ENCODE measurements around the gene LSAMP.

Gene LSAMP

GRCh38 chr3:116405231-116405630 is 40.1 kb downstream of the LSAMP start:
- H3K9me3 ChIP-seq (ENCODE audit: control insufficient read depth, low read length): no peaks in the 10 kb centered on the region
- no peak overlapping the region for H3K27ac ChIP-seq (ENCODE audit: insufficient read depth, low read depth, low read length, poor library complexity, severe bottlenecking)
- H3K36me3 ChIP-seq (ENCODE audit: control insufficient read depth, insufficient read depth, low read length): no peaks in the 10 kb centered on the region
- H3K27me3 ChIP-seq (ENCODE audit: control insufficient read depth, insufficient read depth, low read length, poor library complexity, severe bottlenecking): no peaks in the 10 kb centered on the region
- WGBS, 2 experiments: 93 to 96% methylated on average over 1 to 2 of the region's 2 CpGs
- H3K4me3 ChIP-seq (ENCODE audit: insufficient read depth, low read depth, low read length): no peak overlapping the region
- no peaks in the 10 kb centered on the region for H3K4me1 ChIP-seq (ENCODE audit: control insufficient read depth, insufficient read depth, low read length)

DNA sequence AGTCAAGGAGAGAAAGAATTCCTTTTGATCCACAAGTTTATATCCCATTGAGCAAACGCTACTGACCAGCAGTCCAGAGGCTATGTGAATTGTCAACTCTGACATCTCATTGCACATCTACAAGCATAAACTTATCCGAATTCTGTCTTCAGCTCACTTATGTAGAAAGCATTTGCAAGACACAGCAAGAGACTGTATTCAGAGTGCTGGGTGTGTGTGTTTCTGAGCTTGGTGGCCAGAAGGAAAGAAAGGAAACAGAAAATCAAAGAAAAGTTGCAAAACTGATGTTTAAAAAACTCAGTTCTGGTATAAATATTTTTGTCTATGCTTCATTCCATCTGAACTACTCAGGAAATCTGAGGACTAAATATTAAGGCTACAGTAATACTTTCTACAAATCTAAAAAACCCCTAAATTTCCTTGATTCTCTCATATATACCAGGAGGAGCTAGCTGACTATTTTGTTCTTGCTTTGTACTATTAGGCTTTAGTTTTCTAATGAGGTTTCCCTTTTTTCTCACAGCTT is 45.5 kb downstream of the LSAMP start:
- Histone ChIP-seq H3K4me3 (ENCODE audit: insufficient read depth, low read depth, low read length) (no peak overlapping the region), H3K4me1 (ENCODE audit: control insufficient read depth, insufficient read depth, low read length) (no peaks in the 10 kb centered on the region), H3K27me3 (ENCODE audit: control insufficient read depth, insufficient read depth, low read length, poor library complexity, severe bottlenecking) (no peaks in the 10 kb centered on the region), H3K36me3 (ENCODE audit: control insufficient read depth, insufficient read depth, low read length) (no peaks in the 10 kb centered on the region), H3K27ac (ENCODE audit: insufficient read depth, low read depth, low read length, poor library complexity, severe bottlenecking) (no peak overlapping the region), H3K9me3 (ENCODE audit: control insufficient read depth, low read length) (no peaks in the 10 kb centered on the region)
- WGBS, 2 experiments: 95% methylated on average over 2 of the region's 2 CpGs

DNA sequence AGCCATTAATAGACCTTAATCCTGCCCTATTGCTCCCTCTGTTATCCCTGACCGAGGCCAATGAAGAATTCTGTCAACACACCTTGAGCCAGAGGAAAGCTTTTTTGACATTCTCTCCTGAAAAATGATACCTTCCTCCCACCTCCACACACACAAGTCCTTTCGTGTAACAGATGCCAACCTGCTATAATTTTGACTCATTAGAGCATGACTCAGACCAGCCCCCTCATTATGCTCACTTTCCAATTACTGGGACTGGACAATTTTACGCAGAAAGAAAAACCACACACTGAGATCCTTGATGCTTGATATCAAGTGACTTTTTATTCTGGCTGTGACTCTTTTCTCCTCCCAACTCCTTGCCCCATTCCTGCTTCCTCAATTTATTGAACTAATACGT is 50.9 kb downstream of the LSAMP start:
- no peaks in the 10 kb centered on the region for H3K4me1 ChIP-seq (ENCODE audit: control insufficient read depth, insufficient read depth, low read length)

GRCh38 chr3:116393199-116393598 is 52.1 kb downstream of the LSAMP start:
- Histone ChIP-seq H3K36me3 (ENCODE audit: control insufficient read depth, insufficient read depth, low read length) (peaks cover 4% of the 10 kb centered on the region), H3K4me3 (ENCODE audit: insufficient read depth, low read depth, low read length) (no peak overlapping the region), H3K27ac (ENCODE audit: insufficient read depth, low read depth, low read length, poor library complexity, severe bottlenecking) (no peak overlapping the region), H3K4me1 (ENCODE audit: control insufficient read depth, insufficient read depth, low read length) (no peaks in the 10 kb centered on the region), H3K9me3 (ENCODE audit: control insufficient read depth, low read length) (no peaks in the 10 kb centered on the region), H3K27me3 (ENCODE audit: control insufficient read depth, insufficient read depth, low read length, poor library complexity, severe bottlenecking) (no peaks in the 10 kb centered on the region)
- 92 to 94% methylated on average over 3 of the region's 3 CpGs for WGBS, 2 experiments

More for the DNA sequence above, 50.9 kb downstream of the LSAMP start:
- H3K27ac ChIP-seq (ENCODE audit: insufficient read depth, low read depth, low read length, poor library complexity, severe bottlenecking): no peak overlapping the region
- peaks cover 4% of the 10 kb centered on the region for H3K36me3 ChIP-seq (ENCODE audit: control insufficient read depth, insufficient read depth, low read length)
- WGBS, 2 experiments: 86% methylated on average over 4 of the region's 4 CpGs
- no peak overlapping the region for H3K4me3 ChIP-seq (ENCODE audit: insufficient read depth, low read depth, low read length)
- H3K27me3 ChIP-seq (ENCODE audit: control insufficient read depth, insufficient read depth, low read length, poor library complexity, severe bottlenecking): no peaks in the 10 kb centered on the region
- H3K9me3 ChIP-seq (ENCODE audit: control insufficient read depth, low read length): no peaks in the 10 kb centered on the region

DNA sequence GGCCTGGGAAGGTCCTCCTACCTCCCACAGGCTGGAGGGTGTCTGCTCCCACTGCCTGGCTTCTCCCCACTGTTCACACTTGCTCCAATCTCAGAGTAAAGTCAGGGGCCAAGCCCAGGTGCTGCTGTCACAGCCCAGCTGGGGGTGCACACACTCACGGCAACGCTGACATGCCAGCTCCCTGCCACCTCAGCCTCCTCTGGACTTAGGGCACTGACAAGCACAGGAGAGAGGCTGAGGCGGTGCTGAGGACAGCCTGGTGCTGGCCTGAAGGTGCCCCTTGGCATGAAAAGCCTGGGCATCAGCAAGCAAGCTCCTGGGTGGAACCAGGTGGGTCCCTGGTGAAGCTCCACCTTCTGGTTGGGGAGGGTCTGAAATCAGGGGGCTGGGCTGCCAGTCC is 53.0 kb downstream of the LSAMP start:
- H3K27ac ChIP-seq (ENCODE audit: insufficient read depth, low read depth, low read length, poor library complexity, severe bottlenecking): no peak overlapping the region
- no peak overlapping the region for H3K4me3 ChIP-seq (ENCODE audit: insufficient read depth, low read depth, low read length)
- no peaks in the 10 kb centered on the region for H3K9me3 ChIP-seq (ENCODE audit: control insufficient read depth, low read length)
- H3K36me3 ChIP-seq (ENCODE audit: control insufficient read depth, insufficient read depth, low read length): peaks cover 4% of the 10 kb centered on the region
- 94 to 98% methylated on average over 3 of the region's 3 CpGs for WGBS, 2 experiments
- no peaks in the 10 kb centered on the region for H3K4me1 ChIP-seq (ENCODE audit: control insufficient read depth, insufficient read depth, low read length)
- H3K27me3 ChIP-seq (ENCODE audit: control insufficient read depth, insufficient read depth, low read length, poor library complexity, severe bottlenecking): no peaks in the 10 kb centered on the region

DNA sequence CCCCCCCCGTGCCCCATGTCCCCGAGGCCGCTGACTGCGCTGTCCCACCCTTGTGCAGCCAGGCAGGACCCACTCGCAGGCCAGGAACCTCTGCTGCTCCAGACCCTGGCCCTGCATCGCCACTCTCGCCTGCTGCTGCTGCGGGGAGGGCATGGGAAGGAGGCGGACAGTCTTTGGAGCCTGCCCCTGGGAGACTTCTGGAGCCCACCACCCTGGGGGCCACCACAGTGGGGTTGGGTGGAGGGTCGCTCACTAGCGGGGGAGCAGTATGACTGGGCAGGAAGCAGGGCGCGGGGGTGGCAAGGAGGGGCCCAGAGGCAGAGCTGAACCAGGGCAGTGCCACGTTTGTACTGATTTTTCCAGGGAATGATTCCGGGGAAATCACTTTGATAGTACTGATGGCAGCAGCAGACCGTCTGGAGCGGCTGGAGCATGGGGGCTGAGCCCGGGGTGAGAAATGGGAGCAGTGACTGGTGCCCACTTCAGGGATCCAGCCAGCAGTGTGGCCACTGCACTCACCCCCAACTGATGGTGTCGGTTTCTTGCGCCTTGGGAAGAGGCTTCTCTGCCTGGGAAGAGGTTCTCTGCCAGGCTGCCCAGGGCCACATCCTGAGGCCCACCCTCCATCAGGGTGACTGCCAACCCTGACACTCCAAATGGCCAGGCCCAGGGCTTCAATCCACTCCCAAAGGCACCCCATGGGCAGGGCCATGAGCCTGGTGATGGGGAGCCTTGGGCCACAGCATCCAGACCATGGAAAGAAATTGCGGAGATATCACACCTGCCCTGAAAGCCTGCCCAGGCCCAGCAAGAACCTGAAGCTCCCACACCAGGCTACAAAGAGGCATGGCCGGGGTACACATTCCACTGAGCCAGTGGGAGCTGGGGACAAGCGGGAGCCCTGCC is 53.7 kb downstream of the LSAMP start:
- Histone ChIP-seq H3K27me3 (ENCODE audit: control insufficient read depth, insufficient read depth, low read length, poor library complexity, severe bottlenecking) (no peaks in the 10 kb centered on the region), H3K9me3 (ENCODE audit: control insufficient read depth, low read length) (no peaks in the 10 kb centered on the region)
- 94 to 95% methylated on average over 23 of the region's 23 CpGs for WGBS, 2 experiments

DNA sequence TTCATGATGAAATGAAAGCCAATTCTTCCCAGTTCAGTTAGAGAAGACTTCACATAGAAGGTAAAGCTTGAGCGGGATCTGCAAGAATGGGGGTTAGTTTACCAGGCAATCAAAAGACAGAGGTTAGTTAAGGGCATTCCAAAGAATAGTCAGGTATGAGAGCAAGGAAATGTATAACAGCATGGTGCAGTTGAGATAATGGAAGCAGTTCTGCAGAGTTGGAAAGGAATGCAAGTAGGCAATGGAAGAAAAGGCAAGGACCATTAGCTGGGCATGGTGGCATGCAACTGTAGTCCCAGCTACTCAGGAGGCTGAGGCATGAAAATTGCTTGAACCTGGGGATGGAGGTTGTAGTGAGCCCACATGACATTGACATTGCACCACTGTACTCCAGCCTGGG is 55.0 kb downstream of the LSAMP start:
- Histone ChIP-seq H3K4me3 (ENCODE audit: insufficient read depth, low read depth, low read length) (no peak overlapping the region), H3K4me1 (ENCODE audit: control insufficient read depth, insufficient read depth, low read length) (no peaks in the 10 kb centered on the region), H3K27ac (ENCODE audit: insufficient read depth, low read depth, low read length, poor library complexity, severe bottlenecking) (no peak overlapping the region), H3K27me3 (ENCODE audit: control insufficient read depth, insufficient read depth, low read length, poor library complexity, severe bottlenecking) (no peaks in the 10 kb centered on the region), H3K9me3 (ENCODE audit: control insufficient read depth, low read length) (no peaks in the 10 kb centered on the region), H3K36me3 (ENCODE audit: control insufficient read depth, insufficient read depth, low read length) (peaks cover 4% of the 10 kb centered on the region)
- WGBS, 2 experiments: 86 to 92% methylated on average over 1 of the region's 1 CpG

More for the DNA sequence above, 53.7 kb downstream of the LSAMP start:
- Histone ChIP-seq H3K36me3 (ENCODE audit: control insufficient read depth, insufficient read depth, low read length) (peaks cover 4% of the 10 kb centered on the region), H3K4me1 (ENCODE audit: control insufficient read depth, insufficient read depth, low read length) (no peaks in the 10 kb centered on the region), H3K4me3 (ENCODE audit: insufficient read depth, low read depth, low read length) (no peak overlapping the region), H3K27ac (ENCODE audit: insufficient read depth, low read depth, low read length, poor library complexity, severe bottlenecking) (no peak overlapping the region)

DNA sequence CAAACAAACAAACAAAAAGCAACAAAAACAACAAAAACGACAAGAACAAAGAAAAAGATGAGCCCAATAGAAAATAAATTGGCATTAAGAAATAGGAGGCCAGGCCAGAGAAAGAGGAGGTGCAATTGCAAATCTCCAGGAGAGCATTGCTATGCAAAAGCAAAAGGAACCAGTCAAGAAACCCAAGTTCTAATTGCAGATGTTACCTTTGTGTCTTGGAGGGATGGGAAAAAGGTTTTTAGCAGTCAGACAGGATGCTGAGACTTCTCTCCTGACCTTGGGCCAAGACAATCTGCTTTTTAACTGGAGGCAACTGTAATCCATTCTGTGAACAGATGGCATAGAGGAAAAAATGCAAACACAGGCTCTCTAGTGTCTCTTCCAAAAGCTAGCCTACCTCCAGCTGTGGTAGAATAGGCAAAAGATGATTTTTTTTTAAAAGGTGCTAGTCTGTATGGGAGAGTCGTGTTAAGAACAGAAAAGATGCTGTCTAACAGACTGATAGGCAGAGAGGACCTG is 56.4 kb downstream of the LSAMP start:
- Histone ChIP-seq H3K27me3 (ENCODE audit: control insufficient read depth, insufficient read depth, low read length, poor library complexity, severe bottlenecking) (no peaks in the 10 kb centered on the region), H3K4me3 (ENCODE audit: insufficient read depth, low read depth, low read length) (no peak overlapping the region), H3K36me3 (ENCODE audit: control insufficient read depth, insufficient read depth, low read length) (peaks cover 4% of the 10 kb centered on the region), H3K9me3 (ENCODE audit: control insufficient read depth, low read length) (no peaks in the 10 kb centered on the region), H3K4me1 (ENCODE audit: control insufficient read depth, insufficient read depth, low read length) (no peaks in the 10 kb centered on the region), H3K27ac (ENCODE audit: insufficient read depth, low read depth, low read length, poor library complexity, severe bottlenecking) (no peak overlapping the region)
- WGBS, 2 experiments: 38 to 55% methylated on average over 2 of the region's 2 CpGs

- 97 to 100% methylated on average over 2 of the region's 2 CpGs for WGBS, 2 experiments
- no peaks in the 10 kb centered on the region for H3K9me3 ChIP-seq (ENCODE audit: control insufficient read depth, low read length)
- H3K4me1 ChIP-seq (ENCODE audit: control insufficient read depth, insufficient read depth, low read length): no peaks in the 10 kb centered on the region
- no peak overlapping the region for H3K4me3 ChIP-seq (ENCODE audit: insufficient read depth, low read depth, low read length)
- no peak overlapping the region for H3K27ac ChIP-seq (ENCODE audit: insufficient read depth, low read depth, low read length, poor library complexity, severe bottlenecking)
- no peaks in the 10 kb centered on the region for H3K36me3 ChIP-seq (ENCODE audit: control insufficient read depth, insufficient read depth, low read length)
- H3K27me3 ChIP-seq (ENCODE audit: control insufficient read depth, insufficient read depth, low read length, poor library complexity, severe bottlenecking): no peaks in the 10 kb centered on the region
These were observed 59.1 kb downstream of the LSAMP start for GRCh38 chr3:116386168-116386567.

DNA sequence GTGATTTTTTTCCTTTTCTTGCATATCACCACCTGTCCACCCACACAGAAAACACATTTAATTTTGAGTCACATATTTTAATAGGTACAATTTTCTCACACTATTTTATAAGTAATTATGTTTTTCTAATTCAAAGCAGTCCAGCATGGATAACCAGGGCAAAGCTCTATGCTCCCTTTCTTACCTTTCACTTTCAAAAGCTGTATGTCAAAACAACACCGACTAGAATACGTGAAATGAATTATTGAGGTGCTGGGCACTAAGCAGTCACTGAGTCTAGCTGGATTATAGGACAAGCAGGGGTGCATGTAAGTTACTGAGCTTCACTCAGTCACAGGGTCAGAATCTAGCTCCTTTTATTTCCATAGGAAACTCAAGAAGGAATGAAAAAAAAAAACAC is 60.6 kb downstream of the LSAMP start:
- no peak overlapping the region for H3K4me3 ChIP-seq (ENCODE audit: insufficient read depth, low read depth, low read length)
- H3K36me3 ChIP-seq (ENCODE audit: control insufficient read depth, insufficient read depth, low read length): no peaks in the 10 kb centered on the region
- no peaks in the 10 kb centered on the region for H3K4me1 ChIP-seq (ENCODE audit: control insufficient read depth, insufficient read depth, low read length)

More for the DNA sequence above, 60.6 kb downstream of the LSAMP start:
- no peaks in the 10 kb centered on the region for H3K9me3 ChIP-seq (ENCODE audit: control insufficient read depth, low read length)
- 80 to 100% methylated on average over 1 to 2 of the region's 2 CpGs for WGBS, 2 experiments
- no peaks in the 10 kb centered on the region for H3K27me3 ChIP-seq (ENCODE audit: control insufficient read depth, insufficient read depth, low read length, poor library complexity, severe bottlenecking)
- no peak overlapping the region for H3K27ac ChIP-seq (ENCODE audit: insufficient read depth, low read depth, low read length, poor library complexity, severe bottlenecking)
